K562 (cell line): ENCODE results near the gene DUS1L. TPM values are rescaled to one million over a fixed set of nuclear protein-coding genes. Genes with fewer than 3 reads are reported as not detected.

ENCODE experiments used
- E2F8 ChIP-seq: fragments of 450-650 bp; IDR thresholded peaks from 2 replicates; pipeline ENCODE4 v1.7.1; 2018; ENCODE audit warnings: mild to moderate bottlenecking, low read depth; ENCODE audit not compliant: partially characterized antibody
- POLR2G ChIP-seq: fragments of 200-400 bp; formaldehyde crosslinking; IDR thresholded peaks from 2 replicates; pipeline ENCODE4 v1.6.1; 2017; ENCODE audit warnings: low read depth, mild to moderate bottlenecking, antibody characterized with exemption, low read length, moderate library complexity
- ZNF655 ChIP-seq: fragments of 250-450 bp; sonication (Bioruptor Pico); IDR thresholded peaks from 2 replicates; pipeline ENCODE4 v1.5.0; 2021
- polyA plus RNA-seq, 8 experiments: library from polyadenylated mRNA; depleted of rRNA in 4 of 8; stranded (reverse) in 5 of 8; unstranded in 3 of 8; fragments of >200 nt; fragmentation: Nextera tagmentation in 2 of 8; fragmentation: Illumina TruSeq in 1 of 8; extraction: Ambion mirVana in 2 of 8; extraction: Trizol in 1 of 8; gene quantifications; 2 replicates each; pipeline versions ENCODE4 v1.2.1 to v1.2.3, GENCODE V29; 2011 to 2014; ENCODE audit warnings: inconsistent platforms in 1 of 8, missing spikeins in 1 of 8
- total RNA-seq, 7 experiments: library from RNA; depleted of rRNA in 6 of 7; stranded (reverse); fragments of >200 nt in 6 of 7; fragmentation: Illumina TruSeq in 2 of 7; extraction: Trizol in 2 of 7; gene quantifications; 2 replicates each; pipeline versions ENCODE4 v1.2.1 to v1.2.3, GENCODE V29; 2011 to 2021; ENCODE audit warnings: low replicate concordance in 1 of 7

DUS1L gene
- total and polyA plus RNA-seq, 9 of the 15 experiments (the other 6 are each of a cell fraction or from before 2014, with no cell fraction given) = 7.8 to 210 (median 83.9) TPM

GRCh38 chr17:82085931-82086764 is 20.5 kb upstream of the DUS1L start (continued):
- TF ChIP-seq E2F8 (no peak), POLR2G (peak; percentile 41), ZNF655 (CRISPR knock-in tag) (no peak)
